ENCODE data around the gene ZNF280C. TPM values are rescaled to one million over a fixed set of nuclear protein-coding genes. Genes with fewer than 3 reads are reported as not detected.

The ZNF280C gene
- total and polyA plus RNA-seq, 4 donors: 0.50 to 2.3 (median 1.00) TPM

DNA sequence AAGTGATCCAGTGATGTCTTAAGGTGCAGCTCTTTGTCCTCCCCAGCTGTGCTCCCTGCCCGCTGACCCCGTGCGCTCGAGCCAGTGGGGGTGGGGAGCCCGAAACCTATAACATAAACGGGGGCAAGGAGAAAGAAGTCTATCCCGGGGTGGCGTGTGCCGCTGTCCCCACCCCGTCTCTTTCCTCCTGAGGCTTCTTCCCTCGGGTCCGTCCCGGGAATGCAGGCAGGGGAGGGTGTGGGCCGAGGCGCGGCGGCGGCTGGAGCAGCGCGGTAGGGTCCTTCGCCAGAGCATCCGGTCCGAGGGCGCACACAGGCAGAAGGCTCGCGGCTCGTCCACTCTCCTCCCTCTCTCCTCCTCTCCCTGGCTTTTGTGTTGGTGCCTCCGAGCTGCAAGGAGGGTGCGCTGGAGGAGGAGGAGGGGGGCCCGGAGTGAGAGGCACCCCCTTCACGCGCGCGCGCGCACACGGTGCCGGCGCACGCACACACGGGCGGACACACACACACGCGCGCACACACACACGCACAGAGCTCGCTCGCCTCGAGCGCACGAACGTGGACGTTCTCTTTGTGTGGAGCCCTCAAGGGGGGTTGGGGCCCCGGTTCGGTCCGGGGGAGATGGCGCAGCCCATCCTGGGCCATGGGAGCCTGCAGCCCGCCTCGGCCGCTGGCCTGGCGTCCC, 97.1 kb downstream of the ZNF280C start, which contains the start of gene RAB33A:
RAB33A (plus strand) TSS at position 517 of the 681 bp plus-strand sequence; CDS start at position 618, 101 bp downstream.
- H3K4me3 ChIP-seq (ENCODE audit: low read depth in 1 of 3, low read length in 3 of 3): peak within 1 kb of the TSS; percentile 22 to 49 (median 49)
- H3K27ac ChIP-seq (ENCODE audit: low read depth in 1 of 2, low read length in 2 of 2): peak within 1 kb of the TSS in 1 of 2 donors; percentile 42
- no peaks in the 10 kb centered on the region for H3K36me3 ChIP-seq (ENCODE audit: control insufficient read depth in 4 of 4, insufficient read depth in 3 of 4, low read depth in 1 of 4, low read length in 3 of 4)
- no peak for DNase-seq (ENCODE audit: low spot score)
- peaks cover 2 to 19% (median 5%) of the 10 kb centered on the region in 4 donors for H3K4me1 ChIP-seq (ENCODE audit: control insufficient read depth in 4 of 4, insufficient read depth in 4 of 4, low read length in 3 of 4)
- H3K9me3 ChIP-seq (ENCODE audit: control insufficient read depth in 4 of 4, low read length in 3 of 4): no peaks in the 10 kb centered on the region
- TF ChIP-seq RAD21 (IDR thresholded peaks at IDR 0.05): no peak
- no peak for TF ChIP-seq ATF3 (IDR thresholded peaks at IDR 0.05)
- no peak for TF ChIP-seq REST (IDR thresholded peaks at IDR 0.05)
- TF ChIP-seq, protein P1, sequence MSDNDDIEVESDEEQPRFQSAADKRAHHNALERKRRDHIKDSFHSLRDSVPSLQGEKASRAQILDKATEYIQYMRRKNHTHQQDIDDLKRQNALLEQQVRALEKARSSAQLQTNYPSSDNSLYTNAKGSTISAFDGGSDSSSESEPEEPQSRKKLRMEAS (IDR thresholded peaks at IDR 0.05): no peak
- no peak for TF ChIP-seq RXRA (IDR thresholded peaks at IDR 0.05)
- TF ChIP-seq, protein P2, sequence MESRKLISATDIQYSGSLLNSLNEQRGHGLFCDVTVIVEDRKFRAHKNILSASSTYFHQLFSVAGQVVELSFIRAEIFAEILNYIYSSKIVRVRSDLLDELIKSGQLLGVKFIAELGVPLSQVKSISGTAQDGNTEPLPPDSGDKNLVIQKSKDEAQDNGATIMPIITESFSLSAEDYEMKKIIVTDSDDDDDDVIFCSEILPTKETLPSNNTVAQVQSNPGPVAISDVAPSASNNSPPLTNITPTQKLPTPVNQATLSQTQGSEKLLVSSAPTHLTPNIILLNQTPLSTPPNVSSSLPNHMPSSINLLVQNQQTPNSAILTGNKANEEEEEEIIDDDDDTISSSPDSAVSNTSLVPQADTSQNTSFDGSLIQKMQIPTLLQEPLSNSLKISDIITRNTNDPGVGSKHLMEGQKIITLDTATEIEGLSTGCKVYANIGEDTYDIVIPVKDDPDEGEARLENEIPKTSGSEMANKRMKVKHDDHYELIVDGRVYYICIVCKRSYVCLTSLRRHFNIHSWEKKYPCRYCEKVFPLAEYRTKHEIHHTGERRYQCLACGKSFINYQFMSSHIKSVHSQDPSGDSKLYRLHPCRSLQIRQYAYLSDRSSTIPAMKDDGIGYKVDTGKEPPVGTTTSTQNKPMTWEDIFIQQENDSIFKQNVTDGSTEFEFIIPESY (IDR thresholded peaks at IDR 0.05): no peak
- WGBS: 1% methylated on average over 61 of the region's 61 CpGs
- no peaks in the 10 kb centered on the region for H3K27me3 ChIP-seq (ENCODE audit: control insufficient read depth in 4 of 4, insufficient read depth in 4 of 4, low read length in 3 of 4)
- H3K9ac ChIP-seq (ENCODE audit: low read depth in 1 of 2, low read length in 2 of 2): no peak within 1 kb of the TSS

DNA sequence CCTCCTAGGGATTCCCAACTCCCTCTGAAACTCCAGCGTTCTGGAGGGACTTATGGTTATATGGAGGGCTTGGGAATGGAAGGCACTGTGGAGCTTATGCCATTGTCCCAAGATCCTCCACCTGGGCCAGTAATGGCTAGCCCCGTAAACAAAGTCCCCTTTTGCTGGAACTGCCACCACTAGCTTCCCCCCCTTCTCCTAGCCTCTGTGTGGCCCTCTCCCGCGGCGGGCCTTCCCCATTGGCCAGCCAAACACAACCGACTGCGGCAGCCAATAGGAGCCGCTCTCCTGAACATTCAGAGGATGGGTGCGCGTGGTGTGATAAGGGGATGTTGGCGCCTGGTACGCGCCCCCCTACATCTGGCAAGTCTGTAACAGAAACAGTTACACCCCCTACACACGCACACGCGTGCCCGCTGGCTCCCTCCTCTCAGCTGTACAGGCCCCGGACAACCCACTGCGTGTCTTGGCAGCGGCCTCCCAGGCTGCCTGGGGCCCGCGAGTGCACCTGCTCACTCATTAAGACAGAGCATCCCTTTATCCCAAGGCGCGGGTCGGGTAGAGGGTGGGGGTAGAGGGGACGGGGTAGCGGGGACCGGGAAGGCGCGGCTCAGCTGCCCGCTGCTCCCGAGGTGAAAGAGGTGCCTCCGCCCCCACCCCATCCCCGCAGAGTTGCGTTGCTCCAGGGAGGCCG, 97.8 kb downstream of the ZNF280C start:
- peak; percentile 57 for DNase-seq (ENCODE audit: low spot score)
- H3K9ac ChIP-seq (ENCODE audit: low read depth in 1 of 2, low read length in 2 of 2): no peak overlapping the region
- H3K27ac ChIP-seq (ENCODE audit: low read depth in 1 of 2, low read length in 2 of 2): no peak overlapping the region
- H3K27me3 ChIP-seq (ENCODE audit: control insufficient read depth in 4 of 4, insufficient read depth in 4 of 4, low read length in 3 of 4): no peaks in the 10 kb centered on the region
- no peak for TF ChIP-seq FOXA1 (IDR thresholded peaks at IDR 0.05)
- no peak for TF ChIP-seq FOXA2 (IDR thresholded peaks at IDR 0.05)
- TF ChIP-seq GABPA (IDR thresholded peaks at IDR 0.05 in 1 of 2, conservative IDR thresholded peaks at IDR 0.05 in 1 of 2): no peak
- no peak for TF ChIP-seq SP1 (IDR thresholded peaks at IDR 0.05)
- TF ChIP-seq EGR1 (IDR thresholded peaks at IDR 0.05; ENCODE audit: low read depth in 2 of 2): no peak
- TF ChIP-seq TAF1 (conservative IDR thresholded peaks at IDR 0.05): no peak
- TF ChIP-seq NR2F2 (IDR thresholded peaks at IDR 0.05): no peak
- TF ChIP-seq REST (IDR thresholded peaks at IDR 0.05): no peak
- no peak for TF ChIP-seq JUND (IDR thresholded peaks at IDR 0.05)
- TF ChIP-seq, protein P3, sequence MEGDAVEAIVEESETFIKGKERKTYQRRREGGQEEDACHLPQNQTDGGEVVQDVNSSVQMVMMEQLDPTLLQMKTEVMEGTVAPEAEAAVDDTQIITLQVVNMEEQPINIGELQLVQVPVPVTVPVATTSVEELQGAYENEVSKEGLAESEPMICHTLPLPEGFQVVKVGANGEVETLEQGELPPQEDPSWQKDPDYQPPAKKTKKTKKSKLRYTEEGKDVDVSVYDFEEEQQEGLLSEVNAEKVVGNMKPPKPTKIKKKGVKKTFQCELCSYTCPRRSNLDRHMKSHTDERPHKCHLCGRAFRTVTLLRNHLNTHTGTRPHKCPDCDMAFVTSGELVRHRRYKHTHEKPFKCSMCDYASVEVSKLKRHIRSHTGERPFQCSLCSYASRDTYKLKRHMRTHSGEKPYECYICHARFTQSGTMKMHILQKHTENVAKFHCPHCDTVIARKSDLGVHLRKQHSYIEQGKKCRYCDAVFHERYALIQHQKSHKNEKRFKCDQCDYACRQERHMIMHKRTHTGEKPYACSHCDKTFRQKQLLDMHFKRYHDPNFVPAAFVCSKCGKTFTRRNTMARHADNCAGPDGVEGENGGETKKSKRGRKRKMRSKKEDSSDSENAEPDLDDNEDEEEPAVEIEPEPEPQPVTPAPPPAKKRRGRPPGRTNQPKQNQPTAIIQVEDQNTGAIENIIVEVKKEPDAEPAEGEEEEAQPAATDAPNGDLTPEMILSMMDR (IDR thresholded peaks at IDR 0.05; ENCODE audit: low read depth, low read length, missing input control): no peak
- TF ChIP-seq, protein P2 (IDR thresholded peaks at IDR 0.05): no peak
- TF ChIP-seq HNF4G (IDR thresholded peaks at IDR 0.05): no peak
- no peaks in the 10 kb centered on the region for H3K9me3 ChIP-seq (ENCODE audit: control insufficient read depth in 4 of 4, low read length in 3 of 4)
- 6% methylated on average over 36 of the region's 36 CpGs for WGBS
- H3K36me3 ChIP-seq (ENCODE audit: control insufficient read depth in 4 of 4, insufficient read depth in 3 of 4, low read depth in 1 of 4, low read length in 3 of 4): no peaks in the 10 kb centered on the region
- peaks cover 2 to 21% (median 7%) of the 10 kb centered on the region in 4 donors for H3K4me1 ChIP-seq (ENCODE audit: control insufficient read depth in 4 of 4, insufficient read depth in 4 of 4, low read length in 3 of 4)
- peak overlapping the region; percentile 22 to 49 (median 49) for H3K4me3 ChIP-seq (ENCODE audit: low read depth in 1 of 3, low read length in 3 of 3)

Data from liver (tissue), 9 donors.